HepG2 (cell line): ENCODE measurements around the gene CCDC87. TPM values are rescaled to one million over a fixed set of nuclear protein-coding genes. Genes with fewer than 3 reads are reported as not detected.

Source experiments
- ATAC-seq: fragments of 200-7000 bp; cut with Tn5 transposase; 3 replicates; pipeline ENCODE4 v1.9.1; 2020; ENCODE audit warnings: mild to moderate bottlenecking, moderate library complexity
- BruUV-seq: library from RNA; stranded (reverse); fragments of 400-500 nt; replicated peaks from 2 replicates; lab custom pipeline; 2021; lab: Mats Ljungman, UMichigan
- CTCF ChIA-PET: fragments of 300-600 bp; formaldehyde crosslinking; extraction: SDS; loops from one replicate; lab custom pipeline; 2021; ENCODE audit warnings: low total read pairs, inconsistent platforms, low intra/inter-chr PET ratio; lab: Yijun Ruan, JAX
- POLR2A ChIA-PET: fragments of 350-600 bp; sonication (Branson Sonifier 250); formaldehyde crosslinking; loops from one replicate; lab custom pipeline; 2020; ENCODE audit warnings: antibody characterized with exemption, inconsistent platforms; lab: Yijun Ruan, JAX
- DNase-seq: peaks from one replicate; pipeline ENCODE4 v3.0.0-alpha.2; 2015; ENCODE audit warnings: low spot score
- FAIRE-seq: peaks from 3 replicates; lab custom pipeline; 2011; peaks lifted over from hg19 to GRCh38; lab: Jason Lieb, UNC
- H2AFZ ChIP-seq: one replicate; pipeline ENCODE4 v1.6.1; 2011; ENCODE audit warnings: low read length, inconsistent platforms
- H3K27ac ChIP-seq: fragments of 300-600 bp; 3 replicates; pipeline ENCODE4 v1.8.0; 2011; ENCODE audit warnings: mixed run types, mild to moderate bottlenecking, mixed read lengths, low read length, inconsistent platforms; ENCODE audit not compliant: insufficient read depth; ENCODE audit errors: extremely low read length
- H3K27me3 ChIP-seq, 2 experiments: fragments of 200-600 bp in 1 of 2; 2 replicates in 1 of 2; 3 replicates in 1 of 2; pipeline versions ENCODE4 v1.6.0 to v1.8.0; 2011; ENCODE audit warnings: low read length in 2 of 2, mild to moderate bottlenecking in 2 of 2, moderate library complexity in 2 of 2, inconsistent platforms in 1 of 2; ENCODE audit not compliant: insufficient read depth in 2 of 2, control insufficient read depth in 1 of 2
- H3K36me3 ChIP-seq, 2 experiments: fragments of 200-600 bp in 1 of 2; replicated peaks in 1 of 2; 2 replicates in 1 of 2; 3 replicates in 1 of 2; pipeline versions ENCODE4 v1.5.1 to v1.8.0; 2011; ENCODE audit warnings: low read length in 2 of 2, inconsistent platforms in 1 of 2; ENCODE audit not compliant: insufficient read depth in 2 of 2, control insufficient read depth in 1 of 2
- H3K4me1 ChIP-seq: 2 replicates; pipeline ENCODE4 v1.5.1; 2012; ENCODE audit warnings: low read length, inconsistent platforms; ENCODE audit not compliant: insufficient read depth
- H3K4me2 ChIP-seq: 2 replicates; pipeline ENCODE4 v1.6.0; 2011; ENCODE audit warnings: low read depth, low read length, inconsistent platforms
- H3K4me3 ChIP-seq, 3 experiments: fragments of 200-600 bp in 1 of 3; sonication (generic), shearing (Covaris generic) in 1 of 3; replicated peaks in 1 of 3; 2 replicates each; pipeline ENCODE4 v1.5.1; 2011 to 2016; ENCODE audit warnings: low read length in 3 of 3, inconsistent platforms in 2 of 3, low read depth in 2 of 3, mild to moderate bottlenecking in 2 of 3, control low read depth in 1 of 3, mixed read lengths in 1 of 3; ENCODE audit not compliant: insufficient read depth in 1 of 3
- H3K79me2 ChIP-seq: one replicate; pipeline ENCODE4 v1.6.1; 2011; ENCODE audit warnings: low read length, inconsistent platforms; ENCODE audit not compliant: insufficient read depth
- H3K9ac ChIP-seq: 2 replicates; pipeline ENCODE4 v1.6.0; 2011; ENCODE audit warnings: mild to moderate bottlenecking, low read depth, low read length, inconsistent platforms; ENCODE audit not compliant: insufficient read depth
- H3K9me3 ChIP-seq: 2 replicates; pipeline ENCODE4 v1.5.1; 2012; ENCODE audit warnings: mild to moderate bottlenecking, low read length
- H4K20me1 ChIP-seq: 2 replicates; pipeline ENCODE4 v1.6.0; 2011; ENCODE audit warnings: inconsistent platforms, mild to moderate bottlenecking, low read length, moderate library complexity; ENCODE audit not compliant: insufficient read depth
- MEIS2 ChIP-seq: sonication (generic); formaldehyde crosslinking; IDR thresholded peaks from 2 replicates; pipeline ENCODE4 v1.9.0; 2021; ENCODE audit warnings: mild to moderate bottlenecking, missing genetic modification reagents
- TEAD3 ChIP-seq: optimal IDR thresholded peaks from 2 replicates; pipeline ENCODE3; 2016; ENCODE audit warnings: borderline replicate concordance
- ZNF256 ChIP-seq: sonication (generic); formaldehyde crosslinking; conservative IDR thresholded peaks from 2 replicates; pipeline ENCODE4 v1.4.0; 2020; ENCODE audit warnings: missing genetic modification reagents
- ZNF496 ChIP-seq: sonication (generic); formaldehyde crosslinking; IDR thresholded peaks from 2 replicates; pipeline ENCODE4 v1.8.1; 2023; ENCODE audit warnings: mild to moderate bottlenecking, moderate library complexity, missing genetic modification reagents; ENCODE audit not compliant: insufficient replicate concordance
- ZNF614 ChIP-seq: IDR thresholded peaks from 2 replicates; pipeline ENCODE4 v1.6.1; 2018; ENCODE audit warnings: missing biosample characterization, missing genetic modification reagents, inconsistent platforms, borderline replicate concordance
- WGBS: methylation state at CpG from one replicate; pipeline ENCODE4 v1.1.6; 2017; ENCODE audit warnings: low lambda C conversion rate; 5-methylcytosine and 5-hydroxymethylcytosine counted together
- in situ Hi-C: cut with HindIII; loops from 2 replicates; pipeline ENCODE4 v1.10.0; 2017; ENCODE audit warnings: low pct_unique_long_range_greater_than_20kb; ENCODE audit not compliant: extremely low pct_ligation_motif_present
- intact Hi-C: fragments of 100-400 bp; cut with micrococcal nuclease; formaldehyde crosslinking; loops from one replicate; pipeline ENCODE4 v1.10.0; 2022; ENCODE audit not compliant: unreplicated experiment
- polyA plus RNA-seq, 8 experiments: library from polyadenylated mRNA; depleted of rRNA in 3 of 8; stranded (reverse) in 7 of 8; unstranded in 1 of 8; fragments of >200 nt; fragmentation: Illumina TruSeq in 4 of 8; extraction: Trizol in 4 of 8; gene quantifications; 2 replicates each; pipeline versions ENCODE4 v1.2.1 to v1.2.3, GENCODE V29; 2011 to 2016; ENCODE audit warnings: low read depth in 4 of 8, missing spikeins in 1 of 8, mixed read lengths in 1 of 8; ENCODE audit not compliant: insufficient read depth in 1 of 8
- total RNA-seq, 5 experiments: library from RNA; depleted of rRNA; stranded (reverse); fragments of >200 nt; fragmentation: Illumina TruSeq; extraction: Trizol; gene quantifications; 2 replicates each; pipeline ENCODE4 v1.2.3, GENCODE V29; 2016; ENCODE audit warnings: low read depth in 1 of 5
- TF ChIP-seq, protein P1 (sequence below): sonication (generic); formaldehyde crosslinking; IDR thresholded peaks from 2 replicates; pipeline ENCODE4 v1.4.0; 2020; ENCODE audit warnings: missing genetic modification reagents
- TF ChIP-seq, protein P2 (sequence below): sonication (generic); formaldehyde crosslinking; IDR thresholded peaks from 2 replicates; pipeline ENCODE4 v1.4.0; 2020; ENCODE audit warnings: missing genetic modification reagents, borderline replicate concordance
- TF ChIP-seq, protein P3 (sequence below): sonication (generic); formaldehyde crosslinking; IDR thresholded peaks from 2 replicates; pipeline ENCODE4 v1.8.0; 2022; ENCODE audit warnings: low read depth, missing genetic modification reagents

Gene CCDC87
- total and polyA plus RNA-seq, 2 of the 13 experiments (the other 11 are each of a cell fraction or from before 2014, with no cell fraction given) = 0.05 to 0.42 TPM

DNA sequence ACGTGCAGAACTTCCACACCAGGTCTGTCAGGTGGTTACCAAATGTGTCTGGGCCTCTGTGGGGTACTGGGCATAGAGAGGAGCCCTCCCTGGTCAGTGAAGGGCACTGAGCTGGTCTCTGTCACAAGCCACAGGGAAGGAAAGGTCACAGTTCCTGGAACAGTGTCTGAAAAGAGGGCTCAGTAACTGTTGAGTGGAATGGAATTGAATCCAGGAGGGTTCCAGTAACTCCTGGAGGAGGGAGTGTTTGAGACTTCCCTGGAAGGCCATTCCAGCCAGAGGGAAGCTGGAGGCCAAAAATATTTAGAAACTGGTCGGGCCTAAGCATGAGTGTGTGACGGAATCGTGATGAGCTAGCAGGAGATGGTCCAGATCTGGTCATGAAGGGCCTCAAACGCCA is 38.3 kb downstream of the CCDC87 start:
- H3K9ac ChIP-seq = no peak overlapping the region
- no peak overlapping the region for H3K4me3 ChIP-seq
- H3K36me3 ChIP-seq = no peaks in the 10 kb centered on the region
- peaks cover 8% of the 10 kb centered on the region for H3K4me1 ChIP-seq
- H3K9me3 ChIP-seq = no peaks in the 10 kb centered on the region
- peaks cover 4 to 40% of the 10 kb centered on the region in 2 experiments for H3K27me3 ChIP-seq
- ChIA-PET POLR2A (no interaction called here), CTCF (no interaction called here)
- H3K79me2 ChIP-seq = no peaks in the 10 kb centered on the region
- H2AFZ ChIP-seq = no peak overlapping the region
- FAIRE-seq (no peak), ATAC-seq (no peak), DNase-seq (no peak)
- TF ChIP-seq, protein P1, sequence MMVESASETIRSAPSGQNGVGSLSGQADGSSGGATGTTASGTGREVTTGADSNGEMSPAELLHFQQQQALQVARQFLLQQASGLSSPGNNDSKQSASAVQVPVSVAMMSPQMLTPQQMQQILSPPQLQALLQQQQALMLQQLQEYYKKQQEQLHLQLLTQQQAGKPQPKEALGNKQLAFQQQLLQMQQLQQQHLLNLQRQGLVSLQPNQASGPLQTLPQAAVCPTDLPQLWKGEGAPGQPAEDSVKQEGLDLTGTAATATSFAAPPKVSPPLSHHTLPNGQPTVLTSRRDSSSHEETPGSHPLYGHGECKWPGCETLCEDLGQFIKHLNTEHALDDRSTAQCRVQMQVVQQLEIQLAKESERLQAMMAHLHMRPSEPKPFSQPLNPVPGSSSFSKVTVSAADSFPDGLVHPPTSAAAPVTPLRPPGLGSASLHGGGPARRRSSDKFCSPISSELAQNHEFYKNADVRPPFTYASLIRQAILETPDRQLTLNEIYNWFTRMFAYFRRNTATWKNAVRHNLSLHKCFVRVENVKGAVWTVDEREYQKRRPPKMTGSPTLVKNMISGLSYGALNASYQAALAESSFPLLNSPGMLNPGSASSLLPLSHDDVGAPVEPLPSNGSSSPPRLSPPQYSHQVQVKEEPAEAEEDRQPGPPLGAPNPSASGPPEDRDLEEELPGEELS (CRISPR knock-in tag) = no peak
- TF ChIP-seq MEIS2 (CRISPR knock-in tag) = no peak
- TF ChIP-seq, protein P2, sequence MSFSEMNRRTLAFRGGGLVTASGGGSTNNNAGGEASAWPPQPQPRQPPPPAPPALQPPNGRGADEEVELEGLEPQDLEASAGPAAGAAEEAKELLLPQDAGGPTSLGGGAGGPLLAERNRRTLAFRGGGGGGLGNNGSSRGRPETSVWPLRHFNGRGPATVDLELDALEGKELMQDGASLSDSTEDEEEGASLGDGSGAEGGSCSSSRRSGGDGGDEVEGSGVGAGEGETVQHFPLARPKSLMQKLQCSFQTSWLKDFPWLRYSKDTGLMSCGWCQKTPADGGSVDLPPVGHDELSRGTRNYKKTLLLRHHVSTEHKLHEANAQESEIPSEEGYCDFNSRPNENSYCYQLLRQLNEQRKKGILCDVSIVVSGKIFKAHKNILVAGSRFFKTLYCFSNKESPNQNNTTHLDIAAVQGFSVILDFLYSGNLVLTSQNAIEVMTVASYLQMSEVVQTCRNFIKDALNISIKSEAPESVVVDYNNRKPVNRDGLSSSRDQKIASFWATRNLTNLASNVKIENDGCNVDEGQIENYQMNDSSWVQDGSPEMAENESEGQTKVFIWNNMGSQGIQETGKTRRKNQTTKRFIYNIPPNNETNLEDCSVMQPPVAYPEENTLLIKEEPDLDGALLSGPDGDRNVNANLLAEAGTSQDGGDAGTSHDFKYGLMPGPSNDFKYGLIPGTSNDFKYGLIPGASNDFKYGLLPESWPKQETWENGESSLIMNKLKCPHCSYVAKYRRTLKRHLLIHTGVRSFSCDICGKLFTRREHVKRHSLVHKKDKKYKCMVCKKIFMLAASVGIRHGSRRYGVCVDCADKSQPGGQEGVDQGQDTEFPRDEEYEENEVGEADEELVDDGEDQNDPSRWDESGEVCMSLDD (CRISPR knock-in tag) = no peak
- no peak for TF ChIP-seq ZNF256
- no peak for TF ChIP-seq ZNF614
- TF ChIP-seq ZNF496 (CRISPR knock-in tag) = no peak
- TF ChIP-seq, protein P3, sequence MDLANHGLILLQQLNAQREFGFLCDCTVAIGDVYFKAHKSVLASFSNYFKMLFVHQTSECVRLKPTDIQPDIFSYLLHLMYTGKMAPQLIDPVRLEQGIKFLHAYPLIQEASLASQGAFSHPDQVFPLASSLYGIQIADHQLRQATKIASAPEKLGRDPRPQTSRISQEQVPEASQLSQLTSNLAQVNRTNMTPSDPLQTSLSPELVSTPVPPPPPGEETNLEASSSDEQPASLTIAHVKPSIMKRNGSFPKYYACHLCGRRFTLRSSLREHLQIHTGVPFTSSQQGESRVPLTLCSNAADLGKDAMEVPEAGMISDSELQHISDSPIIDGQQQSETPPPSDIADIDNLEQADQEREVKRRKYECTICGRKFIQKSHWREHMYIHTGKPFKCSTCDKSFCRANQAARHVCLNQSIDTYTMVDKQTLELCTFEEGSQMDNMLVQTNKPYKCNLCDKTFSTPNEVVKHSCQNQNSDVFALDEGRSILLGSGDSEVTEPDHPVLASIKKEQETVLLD (CRISPR knock-in tag) = no peak
- no peak for TF ChIP-seq TEAD3 (CRISPR knock-in tag)
- 31% methylated on average over 5 of the region's 5 CpGs for WGBS
- H3K27ac ChIP-seq = no peak overlapping the region
- no peaks in the 10 kb centered on the region for H4K20me1 ChIP-seq
- intact Hi-C loops = no loop called here
- H3K4me2 ChIP-seq = no peak overlapping the region
- in situ Hi-C loops = loop anchor here (25.0 kb wide), 1 partner anchor 283 kb away; the partner anchor contains the start of gene RCE1
- no TSS peak for BruUV-seq
